IMR-90 (cell line): ENCODE measurements around the gene ACER1. TPM values are rescaled to one million over a fixed set of nuclear protein-coding genes. Genes with fewer than 3 reads are reported as not detected.

Experiments used
- ATAC-seq: fragments of 200-7000 bp; cut with Tn5 transposase; 2 replicates; pipeline ENCODE4 v1.9.1; 2020; ENCODE audit warnings: low read depth, mild to moderate bottlenecking, moderate library complexity
- BruUV-seq: library from RNA; stranded (reverse); fragments of 400-500 nt; replicated peaks from 2 replicates; lab custom pipeline; 2021; lab: Mats Ljungman, UMichigan
- CTCF ChIA-PET: fragments of 300-600 bp; formaldehyde crosslinking; extraction: SDS; loops from one replicate; lab custom pipeline; 2021; ENCODE audit warnings: antibody characterized with exemption; lab: Yijun Ruan, JAX
- POLR2A ChIA-PET: fragments of 300-600 bp; sonication (Branson Sonifier 250); formaldehyde crosslinking; loops from one replicate; lab custom pipeline; 2022; ENCODE audit warnings: antibody characterized with exemption; ENCODE audit not compliant: unreplicated experiment; lab: Charles Lee
- DNase-seq: peaks from one replicate; pipeline ENCODE4 v3.0.0; 2013
- H2AFZ ChIP-seq: replicated peaks from 2 replicates; pipeline ENCODE3; 2013; ENCODE audit warnings: low read length, mild to moderate bottlenecking; ENCODE audit not compliant: poor library complexity
- H2AK5ac ChIP-seq: 2 replicates; pipeline ENCODE4 v1.6.1; 2013; ENCODE audit warnings: low read depth, low read length, inconsistent platforms
- H2AK9ac ChIP-seq: replicated peaks from 2 replicates; pipeline ENCODE3; 2013; ENCODE audit warnings: mild to moderate bottlenecking, low read depth, low read length, moderate library complexity; ENCODE audit not compliant: poor library complexity
- H2BK120ac ChIP-seq: 2 replicates; pipeline ENCODE4 v1.6.1; 2013; ENCODE audit warnings: low read depth, low read length, inconsistent platforms
- H2BK15ac ChIP-seq: 3 replicates; pipeline ENCODE4 v1.6.1; 2013; ENCODE audit warnings: low read depth, low read length, inconsistent platforms
- H2BK20ac ChIP-seq: 2 replicates; pipeline ENCODE4 v1.6.1; 2013; ENCODE audit warnings: low read depth, mild to moderate bottlenecking, inconsistent platforms, low read length, moderate library complexity
- H2BK5ac ChIP-seq: 2 replicates; pipeline ENCODE4 v1.6.1; 2013; ENCODE audit warnings: mild to moderate bottlenecking, low read depth, low read length, inconsistent platforms; ENCODE audit not compliant: poor library complexity, severe bottlenecking
- H3K14ac ChIP-seq: replicated peaks from 2 replicates; pipeline ENCODE4 v1.6.1; 2013; ENCODE audit warnings: low read depth, low read length, inconsistent platforms
- H3K18ac ChIP-seq: 2 replicates; pipeline ENCODE4 v1.6.1; 2013; ENCODE audit warnings: low read depth, low read length, control low read depth
- H3K23ac ChIP-seq: 2 replicates; pipeline ENCODE4 v1.6.1; 2013; ENCODE audit warnings: low read depth, low read length, inconsistent platforms
- H3K27ac ChIP-seq: 2 replicates; pipeline ENCODE4 v1.5.1; 2013; ENCODE audit warnings: mild to moderate bottlenecking, control low read depth, low read length; ENCODE audit not compliant: insufficient read depth
- H3K27me3 ChIP-seq: 2 replicates; pipeline ENCODE4 v1.6.1; 2013; ENCODE audit warnings: low read length; ENCODE audit not compliant: control insufficient read depth, insufficient read depth
- H3K36me3 ChIP-seq: 2 replicates; pipeline ENCODE4 v1.6.1; 2013; ENCODE audit warnings: low read length, mixed read lengths; ENCODE audit not compliant: control insufficient read depth, insufficient read depth
- H3K4ac ChIP-seq: 2 replicates; pipeline ENCODE4 v1.6.1; 2013; ENCODE audit warnings: low read depth, low read length, inconsistent platforms
- H3K4me1 ChIP-seq: 2 replicates; pipeline ENCODE4 v1.6.1; 2013; ENCODE audit warnings: low read length, mixed read lengths; ENCODE audit not compliant: control insufficient read depth, insufficient read depth
- H3K4me2 ChIP-seq: 2 replicates; pipeline ENCODE4 v1.6.1; 2013; ENCODE audit warnings: low read depth, mild to moderate bottlenecking, control low read depth, low read length, moderate library complexity
- H3K4me3 ChIP-seq: 2 replicates; pipeline ENCODE4 v1.5.1; 2013; ENCODE audit warnings: low read depth, mild to moderate bottlenecking, control low read depth, low read length, moderate library complexity; ENCODE audit not compliant: insufficient read depth
- H3K56ac ChIP-seq: 2 replicates; pipeline ENCODE4 v1.6.1; 2013; ENCODE audit warnings: low read length, inconsistent platforms; ENCODE audit not compliant: insufficient read depth; ENCODE audit errors: extremely low read depth
- H3K79me1 ChIP-seq, 2 experiments: 2 replicates each; pipeline ENCODE4 v1.6.1; 2013; ENCODE audit warnings: low read length in 2 of 2, inconsistent platforms in 1 of 2, low read depth in 1 of 2
- H3K9ac ChIP-seq: 2 replicates; pipeline ENCODE4 v1.6.1; 2013; ENCODE audit warnings: low read depth, low read length, control low read depth
- H3K9me1 ChIP-seq: 2 replicates; pipeline ENCODE4 v1.6.1; 2013; ENCODE audit warnings: low read length, inconsistent platforms; ENCODE audit not compliant: insufficient read depth
- H3K9me3 ChIP-seq: 2 replicates; pipeline ENCODE4 v1.6.1; 2013; ENCODE audit warnings: low read length; ENCODE audit not compliant: control insufficient read depth, insufficient read depth
- H4K20me1 ChIP-seq: 2 replicates; pipeline ENCODE4 v1.6.1; 2013; ENCODE audit warnings: low read length, inconsistent platforms; ENCODE audit not compliant: insufficient read depth
- H4K5ac ChIP-seq: 2 replicates; pipeline ENCODE4 v1.6.1; 2013; ENCODE audit warnings: mild to moderate bottlenecking, low read depth, low read length, control low read depth
- H4K8ac ChIP-seq, 2 experiments: 2 replicates each; pipeline ENCODE4 v1.6.1; 2013; ENCODE audit warnings: low read depth in 2 of 2, low read length in 2 of 2, control low read depth in 1 of 2, inconsistent platforms in 1 of 2
- H4K91ac ChIP-seq: 2 replicates; pipeline ENCODE4 v1.6.1; 2013; ENCODE audit warnings: low read depth, low read length, inconsistent platforms; ENCODE audit not compliant: insufficient read depth
- BHLHE40 ChIP-seq: fragments of 150-350 bp; IDR thresholded peaks from 2 replicates; pipeline ENCODE4 v1.6.1; 2016; ENCODE audit warnings: mild to moderate bottlenecking, low read depth, low read length
- CEBPB ChIP-seq: IDR thresholded peaks from 2 replicates; pipeline ENCODE4 v1.6.1; 2012; ENCODE audit warnings: low read depth, low read length, improper control_type of control experiment
- CHD1 ChIP-seq: IDR thresholded peaks from 2 replicates; pipeline ENCODE4 v1.6.1; 2012; ENCODE audit warnings: low read depth, low read length, improper control_type of control experiment
- MAFK ChIP-seq: IDR thresholded peaks from 2 replicates; pipeline ENCODE4 v1.6.1; 2012; ENCODE audit warnings: low read depth, low read length, improper control_type of control experiment
- MAZ ChIP-seq: IDR thresholded peaks from 2 replicates; pipeline ENCODE4 v1.6.1; 2012; ENCODE audit warnings: low read depth, mild to moderate bottlenecking, low read length, improper control_type of control experiment, moderate library complexity, borderline replicate concordance
- MXI1 ChIP-seq: IDR thresholded peaks from 2 replicates; pipeline ENCODE4 v1.6.1; 2012; ENCODE audit warnings: low read depth, mild to moderate bottlenecking, low read length, moderate library complexity, borderline replicate concordance
- NFE2L2 ChIP-seq: fragments of 150-350 bp; IDR thresholded peaks from 2 replicates; pipeline ENCODE4 v1.6.1; 2016; ENCODE audit warnings: low read depth, mild to moderate bottlenecking, low read length
- POLR2A ChIP-seq: IDR thresholded peaks from 2 replicates; pipeline ENCODE4 v1.6.1; 2012; ENCODE audit warnings: mild to moderate bottlenecking, low read depth, low read length
- RCOR1 ChIP-seq: IDR thresholded peaks from 2 replicates; pipeline ENCODE4 v1.6.1; 2012; ENCODE audit warnings: mild to moderate bottlenecking, low read length, improper control_type of control experiment; ENCODE audit not compliant: insufficient replicate concordance
- RFX5 ChIP-seq: IDR thresholded peaks from 2 replicates; pipeline ENCODE4 v1.8.0; 2012; ENCODE audit warnings: low read depth, mild to moderate bottlenecking, low read length, moderate library complexity
- WGBS, 2 experiments: methylation state at CpG; one replicate each; pipeline versions ENCODE4 v1.1.5 to v1.1.7; 2013; ENCODE audit warnings: missing lambda C conversion rate in 2 of 2; ENCODE audit not compliant: insufficient read length in 1 of 2; ENCODE audit errors: extremely low coverage in 2 of 2; 5-methylcytosine and 5-hydroxymethylcytosine counted together
- dilution Hi-C: fragments of 300-500 bp; cut with HindIII; formaldehyde crosslinking; loops from one replicate; pipeline ENCODE4 v1.14.3; 2018; ENCODE audit warnings: low sequenced_read_pairs; ENCODE audit not compliant: unreplicated experiment
- in situ Hi-C: fragments of 300-500 bp; cut with MboI; formaldehyde crosslinking; loops from 3 replicates; pipeline ENCODE4 v1.14.3; 2019; ENCODE audit warnings: low sequenced_read_pairs, inconsistent platforms, mixed read lengths
- intact Hi-C: fragments of 100-400 bp; cut with micrococcal nuclease; formaldehyde crosslinking; loops from 2 replicates; pipeline ENCODE4 v1.10.0; 2022
- polyA plus RNA-seq, 3 experiments: library from polyadenylated mRNA; depleted of rRNA; stranded (reverse); fragments of >200 nt; gene quantifications; 2 replicates each; pipeline ENCODE4 v1.2.3, GENCODE V29; 2012; ENCODE audit warnings: low replicate concordance in 1 of 3
- total RNA-seq: library from RNA; depleted of rRNA; stranded (reverse); fragments of >200 nt; gene quantifications from 2 replicates; pipeline ENCODE4 v1.2.3, GENCODE V29; 2012
- TF ChIP-seq, protein P1 (sequence below): fragments of 150-350 bp; IDR thresholded peaks from 2 replicates; pipeline ENCODE4 v1.6.1; 2017; ENCODE audit warnings: mild to moderate bottlenecking, antibody characterized with exemption, low read length, low read depth
- TF ChIP-seq, protein P2 (sequence below): conservative IDR thresholded peaks from 2 replicates; pipeline ENCODE4 v1.5.1; 2012; ENCODE audit warnings: mild to moderate bottlenecking, low read depth, low read length, improper control_type of control experiment
- TF ChIP-seq, protein P3 (sequence below): fragments of 150-350 bp; IDR thresholded peaks from 2 replicates; pipeline ENCODE4 v1.6.1; 2016; ENCODE audit warnings: low read depth, mild to moderate bottlenecking, low read length, moderate library complexity, borderline replicate concordance

The ACER1 gene
- total and polyA plus RNA-seq, 2 of the 4 experiments (the other 2 are of a cell fraction): not detected

DNA sequence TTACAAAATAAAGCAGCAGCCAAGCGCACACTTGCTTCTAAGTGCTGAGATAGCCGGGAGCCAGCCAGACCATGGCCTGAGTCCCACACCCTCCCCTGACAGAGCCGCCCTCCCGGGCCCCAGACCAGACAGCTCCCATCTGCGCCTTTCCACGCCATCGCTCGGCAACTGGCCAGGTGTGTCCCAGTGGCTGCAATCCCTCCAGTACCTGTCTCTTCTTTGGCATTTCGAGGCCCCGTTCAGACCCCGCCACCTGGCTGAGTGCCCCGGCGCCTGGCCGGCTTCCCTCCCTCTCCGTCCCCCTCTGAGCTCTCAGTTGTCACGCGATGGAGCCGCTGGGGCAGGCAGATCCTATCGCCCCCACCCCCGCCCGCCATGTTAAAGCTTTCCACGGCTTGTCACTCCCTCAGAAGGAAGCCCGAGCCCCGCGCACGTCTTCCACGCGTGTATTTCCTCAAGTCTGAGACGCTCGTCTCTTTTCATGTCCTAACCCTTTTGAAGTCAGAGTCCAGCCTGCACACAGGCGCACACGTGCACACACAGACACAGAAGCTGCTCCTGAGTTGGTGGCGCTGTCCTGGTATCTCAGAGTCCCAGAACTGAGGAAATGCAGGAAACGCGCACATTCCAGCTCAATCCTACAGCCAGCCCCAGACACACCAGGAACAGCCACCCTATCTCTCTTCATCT is 61.5 kb downstream of the ACER1 start:
- WGBS, 2 experiments: 1% methylated on average over 26 of the region's 35 CpGs; no CpG with 5 or more reads in 1 of the 2 experiments
- dilution Hi-C loops (no loop called here), intact Hi-C loops (loop anchor here (5.0 kb wide), 1 partner anchor 40 kb away; no protein-coding TSS in a partner anchor), in situ Hi-C loops (loop anchor here (10.0 kb wide), 1 partner anchor 47 kb away; no protein-coding TSS in a partner anchor)
- Histone ChIP-seq H3K9me1 (peaks cover 51% of the 10 kb centered on the region), H2AK9ac (peak overlapping the region; percentile 86), H2BK20ac (peak overlapping the region; percentile 92), H3K27ac (peak overlapping the region; percentile 81), H2AFZ (peak overlapping the region; percentile 81), H2BK120ac (peak overlapping the region; percentile 95), H3K4me2 (peak overlapping the region; percentile 81), H3K4ac (peak overlapping the region; percentile 96), H3K4me1 (peaks cover 53% of the 10 kb centered on the region), H3K9me3 (no peaks in the 10 kb centered on the region), H3K4me3 (peak overlapping the region; percentile 6; the same call in 1 of the 2 replicates), H2AK5ac (peak overlapping the region; percentile 99), H2BK15ac (peak overlapping the region; percentile 80; the same call in 2 of the 3 replicates), H3K27me3 (no peaks in the 10 kb centered on the region), H3K9ac (peak overlapping the region; percentile 31), H2BK5ac (peak overlapping the region; percentile 92), H3K14ac (peak overlapping the region; percentile 79), H4K8ac (peak overlapping the region; percentile 49 to 86; a peak in 3 of 4 replicates), H4K91ac (peak overlapping the region; percentile 96), H3K56ac (peak overlapping the region; percentile 91), H4K5ac (peak overlapping the region; percentile 37), H3K23ac (peak overlapping the region; percentile 85), H4K20me1 (peaks cover 79% of the 10 kb centered on the region), H3K79me1 (peaks cover 49 to 94% of the 10 kb centered on the region in 2 experiments), H3K36me3 (peaks cover 28% of the 10 kb centered on the region), H3K18ac (peak overlapping the region; percentile 56)
- CTCF ChIA-PET: interaction anchor here (1.2 to 1.6 kb wide), 2 partner anchors 53 to 147 kb away, joined by 3 to 7 read pairs; no protein-coding TSS in a partner anchor
- ATAC-seq (peak; percentile 61), DNase-seq (peak; percentile 74)
- BruUV-seq: no TSS peak
- POLR2A ChIA-PET: no interaction called here
- no peak for TF ChIP-seq NFE2L2
- TF ChIP-seq RFX5: no peak
- no peak for TF ChIP-seq MAFK
- TF ChIP-seq, protein P1, sequence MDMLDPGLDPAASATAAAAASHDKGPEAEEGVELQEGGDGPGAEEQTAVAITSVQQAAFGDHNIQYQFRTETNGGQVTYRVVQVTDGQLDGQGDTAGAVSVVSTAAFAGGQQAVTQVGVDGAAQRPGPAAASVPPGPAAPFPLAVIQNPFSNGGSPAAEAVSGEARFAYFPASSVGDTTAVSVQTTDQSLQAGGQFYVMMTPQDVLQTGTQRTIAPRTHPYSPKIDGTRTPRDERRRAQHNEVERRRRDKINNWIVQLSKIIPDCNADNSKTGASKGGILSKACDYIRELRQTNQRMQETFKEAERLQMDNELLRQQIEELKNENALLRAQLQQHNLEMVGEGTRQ: no peak
- TF ChIP-seq POLR2A: peak; percentile 24; the same call in 1 of the 2 replicates
- peak; percentile 84; the same call in 1 of the 2 replicates for TF ChIP-seq MXI1
- no peak for TF ChIP-seq RCOR1
- TF ChIP-seq, protein P2, sequence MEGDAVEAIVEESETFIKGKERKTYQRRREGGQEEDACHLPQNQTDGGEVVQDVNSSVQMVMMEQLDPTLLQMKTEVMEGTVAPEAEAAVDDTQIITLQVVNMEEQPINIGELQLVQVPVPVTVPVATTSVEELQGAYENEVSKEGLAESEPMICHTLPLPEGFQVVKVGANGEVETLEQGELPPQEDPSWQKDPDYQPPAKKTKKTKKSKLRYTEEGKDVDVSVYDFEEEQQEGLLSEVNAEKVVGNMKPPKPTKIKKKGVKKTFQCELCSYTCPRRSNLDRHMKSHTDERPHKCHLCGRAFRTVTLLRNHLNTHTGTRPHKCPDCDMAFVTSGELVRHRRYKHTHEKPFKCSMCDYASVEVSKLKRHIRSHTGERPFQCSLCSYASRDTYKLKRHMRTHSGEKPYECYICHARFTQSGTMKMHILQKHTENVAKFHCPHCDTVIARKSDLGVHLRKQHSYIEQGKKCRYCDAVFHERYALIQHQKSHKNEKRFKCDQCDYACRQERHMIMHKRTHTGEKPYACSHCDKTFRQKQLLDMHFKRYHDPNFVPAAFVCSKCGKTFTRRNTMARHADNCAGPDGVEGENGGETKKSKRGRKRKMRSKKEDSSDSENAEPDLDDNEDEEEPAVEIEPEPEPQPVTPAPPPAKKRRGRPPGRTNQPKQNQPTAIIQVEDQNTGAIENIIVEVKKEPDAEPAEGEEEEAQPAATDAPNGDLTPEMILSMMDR: 0 out of 2 replicates have a peak, but pooled peaks have one; percentile 12
- TF ChIP-seq BHLHE40: peak; percentile 78
- TF ChIP-seq MAZ: peak; percentile 74; the same call in 1 of the 2 replicates
- TF ChIP-seq, protein P3, sequence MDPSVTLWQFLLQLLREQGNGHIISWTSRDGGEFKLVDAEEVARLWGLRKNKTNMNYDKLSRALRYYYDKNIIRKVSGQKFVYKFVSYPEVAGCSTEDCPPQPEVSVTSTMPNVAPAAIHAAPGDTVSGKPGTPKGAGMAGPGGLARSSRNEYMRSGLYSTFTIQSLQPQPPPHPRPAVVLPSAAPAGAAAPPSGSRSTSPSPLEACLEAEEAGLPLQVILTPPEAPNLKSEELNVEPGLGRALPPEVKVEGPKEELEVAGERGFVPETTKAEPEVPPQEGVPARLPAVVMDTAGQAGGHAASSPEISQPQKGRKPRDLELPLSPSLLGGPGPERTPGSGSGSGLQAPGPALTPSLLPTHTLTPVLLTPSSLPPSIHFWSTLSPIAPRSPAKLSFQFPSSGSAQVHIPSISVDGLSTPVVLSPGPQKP: no peak
- TF ChIP-seq CEBPB: no peak
- no peak for TF ChIP-seq CHD1
